ENCODE data around the gene PDXDC1.
"Not testable (repeated sequence)": the region's sequence is repeated elsewhere in the genome, so short reads cannot be mapped to it uniquely, and the experiment has no call there.

Gene PDXDC1

GRCh38 chr16:15016951-15017580 is 42.2 kb downstream of the PDXDC1 start:
- DNase-seq (ENCODE audit: low spot score), result not testable (repeated sequence)

GRCh38 chr16:15021429-15021828 is 46.6 kb downstream of the PDXDC1 start:
- DNase-seq (ENCODE audit: low spot score), result not testable (repeated sequence)

GRCh38 chr16:15022194-15022593 is 47.4 kb downstream of the PDXDC1 start:
- not testable (repeated sequence) for DNase-seq (ENCODE audit: low spot score)

- DNase-seq (ENCODE audit: low spot score), result not testable (repeated sequence)
These were observed 48.7 kb downstream of the PDXDC1 start for GRCh38 chr16:15023381-15024077.

- not testable (repeated sequence) for DNase-seq (ENCODE audit: low spot score)
These were observed 50.0 kb downstream of the PDXDC1 start for GRCh38 chr16:15024858-15025199.

GRCh38 chr16:15025234-15025951 is 50.6 kb downstream of the PDXDC1 start:
- DNase-seq (ENCODE audit: low spot score), result not testable (repeated sequence)

GRCh38 chr16:15027051-15027450 is 52.2 kb downstream of the PDXDC1 start:
- DNase-seq (ENCODE audit: low spot score), result not testable (repeated sequence)

- DNase-seq (ENCODE audit: low spot score), result not testable (repeated sequence)
These were observed 52.9 kb downstream of the PDXDC1 start for GRCh38 chr16:15027503-15028344.

- DNase-seq (ENCODE audit: low spot score), result not testable (repeated sequence)
These were observed 53.5 kb downstream of the PDXDC1 start for GRCh38 chr16:15028345-15028715.

GRCh38 chr16:15028801-15029698 is 54.2 kb downstream of the PDXDC1 start:
- not testable (repeated sequence) for DNase-seq (ENCODE audit: low spot score)

GRCh38 chr16:15029749-15030148 is 54.9 kb downstream of the PDXDC1 start:
- not testable (repeated sequence) for DNase-seq (ENCODE audit: low spot score)

GRCh38 chr16:15031179-15031578 is 56.4 kb downstream of the PDXDC1 start:
- DNase-seq (ENCODE audit: low spot score), result no peak

GRCh38 chr16:15031586-15031985 is 56.8 kb downstream of the PDXDC1 start:
- DNase-seq (ENCODE audit: low spot score), result no peak

- DNase-seq (ENCODE audit: low spot score), result no peak
These were observed 57.9 kb downstream of the PDXDC1 start for GRCh38 chr16:15032547-15033308.

- no peak for DNase-seq (ENCODE audit: low spot score)
These were observed 58.5 kb downstream of the PDXDC1 start for GRCh38 chr16:15033309-15033707.

- DNase-seq (ENCODE audit: low spot score), result no peak
These were observed 59.7 kb downstream of the PDXDC1 start for GRCh38 chr16:15034266-15035162.

- DNase-seq (ENCODE audit: low spot score), result no peak
These were observed 60.4 kb downstream of the PDXDC1 start for GRCh38 chr16:15035163-15035729.

- no peak for DNase-seq (ENCODE audit: low spot score)
These were observed 62.2 kb downstream of the PDXDC1 start for GRCh38 chr16:15037003-15037402.

- no peak for DNase-seq (ENCODE audit: low spot score)
These were observed 62.9 kb downstream of the PDXDC1 start for GRCh38 chr16:15037745-15038144.

Measured in putamen (tissue), 1 donor.